Measurements from ENCODE around the gene ABCC6.
"Not testable (repeated sequence)": the region's sequence is repeated elsewhere in the genome, so short reads cannot be mapped to it uniquely, and the experiment has no call there.

The ABCC6 gene

DNA sequence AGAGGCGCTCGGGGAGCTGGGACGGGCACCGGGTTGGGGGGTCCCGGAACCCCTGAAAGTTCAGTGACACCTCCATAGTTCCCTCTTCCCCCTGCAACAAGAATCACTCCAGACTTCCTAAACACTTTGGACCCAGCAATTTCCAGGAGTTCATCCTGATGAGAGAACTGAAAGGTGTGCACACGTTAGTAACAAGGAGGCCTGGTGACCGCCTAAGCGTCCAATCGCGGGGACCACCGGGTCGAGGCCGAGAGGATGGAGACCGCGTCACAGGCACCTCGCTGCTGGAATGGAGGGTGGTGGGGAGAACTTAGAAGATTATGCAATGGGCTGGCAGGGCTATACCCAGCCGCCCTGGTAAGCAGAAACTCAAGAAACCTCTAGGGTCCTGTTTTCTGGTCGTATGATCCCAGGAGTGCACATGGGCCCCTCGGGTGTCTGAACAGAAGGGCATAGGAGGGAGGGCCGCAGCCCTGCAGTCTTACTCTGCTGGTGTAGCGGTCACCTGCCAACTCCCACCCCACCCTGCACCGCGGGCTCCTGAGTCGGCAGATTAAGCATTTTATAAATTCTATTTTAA lies 458 bp upstream of the ABCC6 start:
- not testable (repeated sequence) for DNase-seq (ENCODE audit: low spot score)

DNA sequence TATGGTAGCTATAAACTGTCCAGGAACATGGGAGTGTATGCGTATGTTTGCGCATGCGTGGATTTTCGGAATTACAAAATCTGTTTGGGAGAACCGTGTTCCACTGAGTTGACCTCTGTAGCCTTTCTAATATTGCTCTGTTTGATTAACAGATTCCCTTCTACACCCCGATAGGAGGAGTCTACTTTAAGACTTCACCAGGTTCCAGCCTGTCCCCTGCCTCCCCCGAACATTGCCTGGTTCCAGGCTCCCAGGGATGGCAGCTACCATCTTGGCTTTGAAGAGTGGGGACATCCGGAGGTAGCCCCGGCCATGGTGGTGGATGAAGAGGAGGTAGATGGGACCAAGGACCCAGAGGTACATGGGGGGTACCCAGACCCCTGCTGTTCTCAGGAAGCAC lies 1.9 kb downstream of the ABCC6 start:
- not testable (repeated sequence) for DNase-seq (ENCODE audit: low spot score)

DNA sequence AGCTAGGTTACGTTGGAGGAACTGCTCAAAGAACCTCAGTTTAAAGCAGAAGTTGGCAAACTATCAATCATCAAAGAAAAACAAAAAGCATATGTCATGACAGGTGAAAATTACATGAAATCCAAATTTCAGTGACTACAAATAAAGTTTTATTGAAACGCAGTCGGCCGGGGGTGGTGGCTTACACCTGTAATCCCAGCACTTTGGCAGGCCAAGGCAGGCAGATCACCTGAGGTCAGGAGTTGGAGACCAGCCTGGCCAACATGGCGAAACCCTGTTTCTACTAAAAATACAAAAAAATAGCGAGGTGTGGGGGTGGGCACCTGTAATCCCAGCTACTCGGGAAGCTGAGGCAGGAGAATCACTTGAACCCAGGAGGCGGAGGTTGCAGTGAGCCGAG lies 2.8 kb downstream of the ABCC6 start:
- not testable (repeated sequence) for DNase-seq (ENCODE audit: low spot score)

DNA sequence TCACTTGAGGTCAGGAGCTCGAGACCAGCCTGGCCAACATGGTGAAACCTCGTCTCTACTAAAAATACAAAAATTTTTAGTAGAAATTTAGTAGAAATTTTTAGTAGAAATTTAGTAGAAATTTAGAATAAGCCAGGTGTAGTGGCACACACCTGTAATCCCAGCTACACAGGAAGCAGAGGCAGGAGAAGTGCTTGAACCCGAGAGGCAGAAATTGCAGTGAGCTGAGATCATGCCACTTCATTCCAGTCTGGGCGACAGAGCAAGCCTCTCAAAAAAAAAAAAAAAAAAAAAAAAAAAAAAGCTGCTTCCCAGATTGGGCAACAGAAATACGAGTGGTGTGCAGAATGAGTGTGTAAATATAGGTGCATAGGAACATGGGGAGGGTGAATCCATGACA lies 4.5 kb downstream of the ABCC6 start:
- not testable (repeated sequence) for DNase-seq (ENCODE audit: low spot score)

DNA sequence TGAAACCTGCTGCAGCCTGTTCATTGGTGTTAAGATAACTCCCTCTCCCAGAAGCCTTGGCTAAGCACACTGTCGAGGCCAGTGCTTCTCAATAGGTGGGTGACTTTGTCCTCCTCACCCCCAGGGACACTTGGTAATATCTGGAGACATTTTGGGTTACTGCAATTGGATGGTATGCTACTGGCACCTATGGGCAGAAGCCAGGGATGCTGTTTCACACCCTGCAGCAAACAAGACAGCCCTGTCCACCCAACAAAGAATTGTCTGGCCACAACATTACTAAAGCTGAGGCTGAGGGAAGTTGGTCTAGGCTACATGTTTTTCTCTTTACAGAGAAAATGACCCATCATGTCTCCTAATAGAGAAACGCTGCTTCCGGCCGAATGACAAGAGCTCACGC lies 4.9 kb downstream of the ABCC6 start:
- not testable (repeated sequence) for DNase-seq (ENCODE audit: low spot score)

DNA sequence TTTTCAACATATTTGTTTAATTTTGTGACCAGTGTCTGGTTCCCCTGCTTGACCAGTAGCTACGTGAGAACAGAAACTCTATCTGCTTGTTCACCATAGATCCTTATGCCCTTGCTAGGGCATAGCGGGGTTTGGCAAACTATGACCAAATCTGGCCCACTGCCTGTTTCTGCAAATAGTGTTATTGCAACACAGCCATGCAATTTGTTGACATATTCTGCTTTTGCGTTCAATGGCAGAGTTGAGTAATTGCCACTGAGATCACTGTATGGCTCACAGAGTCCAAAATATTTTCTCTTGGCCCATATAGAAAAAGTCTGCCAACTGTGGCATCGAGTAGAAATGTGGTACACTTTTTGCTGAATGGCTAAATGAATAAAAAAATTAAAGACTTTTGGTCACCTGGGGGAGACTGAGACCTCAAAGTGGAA lies 9.4 kb downstream of the ABCC6 start:
- DNase-seq (ENCODE audit: low spot score): not testable (repeated sequence)

DNA sequence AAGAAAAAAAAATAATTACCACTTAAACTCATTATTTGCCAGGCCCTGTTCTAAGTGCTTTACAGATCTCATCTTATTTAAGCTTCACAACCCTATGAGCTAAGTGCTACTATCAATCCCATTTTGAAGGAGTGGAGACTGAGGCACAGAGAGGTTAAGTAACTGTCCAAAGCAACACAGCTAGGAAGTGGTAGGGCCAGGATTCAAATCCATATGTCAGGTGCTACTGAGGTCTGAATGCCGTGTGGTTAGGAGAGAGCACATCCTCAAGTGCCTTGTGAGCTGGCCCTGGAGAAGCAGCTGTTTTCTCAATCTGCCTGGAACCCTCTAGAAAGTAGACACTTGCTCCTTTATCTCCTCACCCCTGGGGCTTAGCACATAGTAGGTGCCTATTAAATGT lies 11.9 kb downstream of the ABCC6 start:
- not testable (repeated sequence) for DNase-seq (ENCODE audit: low spot score)

DNA sequence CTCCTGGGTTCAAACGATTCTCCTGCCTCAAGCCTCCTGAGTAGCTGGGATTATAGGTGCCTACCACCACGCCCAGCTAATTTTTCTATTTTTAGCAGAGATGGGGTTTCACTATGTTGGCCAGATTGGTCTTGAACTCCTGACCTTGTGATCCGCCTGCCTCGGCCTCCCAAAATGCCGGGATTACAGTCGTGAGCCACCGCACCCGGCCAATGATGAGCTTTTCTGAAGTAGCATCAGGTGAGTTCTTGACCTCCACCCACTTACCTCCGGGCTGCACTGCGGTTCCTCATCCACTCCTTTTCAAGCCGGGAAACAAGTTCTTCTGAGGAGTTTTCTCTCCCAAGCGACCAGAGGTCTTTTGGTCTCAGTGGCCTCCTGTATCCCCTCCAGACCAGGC lies 14.8 kb downstream of the ABCC6 start:
- DNase-seq (ENCODE audit: low spot score): not testable (repeated sequence)

DNA sequence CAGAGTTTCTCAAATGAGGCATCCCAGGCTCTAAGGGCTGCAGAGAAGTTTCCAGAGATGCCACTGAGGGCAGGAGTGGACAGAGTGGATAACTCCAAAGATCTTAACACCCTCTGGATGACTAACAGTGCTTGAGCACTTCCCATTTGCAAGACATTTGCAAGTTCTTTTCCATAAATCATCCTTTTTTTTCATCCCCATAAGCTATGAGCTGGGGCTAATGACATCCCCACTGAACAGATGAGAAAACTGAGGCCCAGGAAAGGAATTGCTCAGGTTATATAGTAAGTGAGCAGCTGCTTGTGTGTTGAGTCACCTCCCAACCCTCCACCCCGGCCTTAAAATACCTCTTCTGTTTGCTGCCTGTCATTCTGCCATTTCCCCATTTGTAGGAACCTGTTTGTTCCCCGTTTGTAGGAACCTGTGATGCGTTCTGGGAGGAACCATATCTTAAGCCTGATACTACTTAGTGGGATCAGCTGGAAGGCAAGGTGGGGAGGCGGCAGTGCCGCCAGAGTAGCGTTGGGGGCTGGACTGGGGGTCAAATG lies 15.4 kb downstream of the ABCC6 start:
- not testable (repeated sequence) for DNase-seq (ENCODE audit: low spot score)

DNA sequence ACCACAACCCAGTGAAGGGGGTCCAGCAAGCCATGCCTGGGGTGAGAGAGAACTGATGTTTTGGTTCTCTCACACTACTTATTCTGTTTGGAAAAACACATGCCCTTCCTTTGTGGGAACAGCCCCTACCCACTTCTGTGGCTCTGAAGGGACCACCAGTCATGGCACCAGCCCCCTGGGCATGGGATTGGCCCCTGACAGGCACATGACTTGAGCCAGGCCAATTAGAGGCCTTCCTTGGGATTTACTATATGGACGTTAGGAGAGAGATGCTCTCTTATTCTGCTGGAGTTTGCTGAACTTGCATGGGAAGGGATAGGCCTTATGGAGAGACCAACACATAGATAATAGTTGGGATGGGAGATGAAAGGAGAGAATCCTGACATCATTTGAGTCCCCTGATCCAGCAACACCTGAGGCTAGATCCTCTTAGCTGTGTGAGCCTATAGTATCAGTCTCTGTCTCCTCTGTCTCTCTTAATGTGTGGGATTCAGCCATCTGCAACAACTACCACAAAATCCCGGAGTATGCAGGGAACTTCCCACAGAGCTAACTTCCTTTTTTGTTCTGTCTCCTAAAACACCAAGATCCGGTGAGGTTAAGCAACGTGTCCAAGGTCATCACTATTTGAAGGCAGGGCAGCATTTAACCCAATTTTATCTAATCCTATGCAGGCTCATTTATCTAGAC lies 16.1 kb downstream of the ABCC6 start:
- DNase-seq (ENCODE audit: low spot score): not testable (repeated sequence)

DNA sequence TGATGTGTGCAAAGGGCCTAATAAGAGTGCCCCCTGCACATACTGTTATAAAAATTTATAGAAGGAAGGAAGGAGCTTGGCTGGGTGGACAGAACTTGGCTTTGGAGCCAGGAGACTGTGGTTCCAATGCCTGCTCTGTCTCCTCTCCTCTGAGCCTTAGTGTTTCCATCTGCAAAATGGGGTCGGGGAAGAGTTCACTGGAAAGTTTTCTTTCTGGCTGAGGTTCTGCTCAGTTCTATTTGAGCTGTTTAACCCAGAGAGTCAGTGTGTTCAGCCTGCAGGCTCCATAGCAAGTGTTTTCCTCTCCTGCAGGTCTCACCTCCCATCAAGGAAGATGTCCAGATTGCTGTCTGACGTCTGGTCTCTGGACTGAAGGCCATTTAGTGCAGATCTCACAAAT lies 17.4 kb downstream of the ABCC6 start:
- not testable (repeated sequence) for DNase-seq (ENCODE audit: low spot score)

DNA sequence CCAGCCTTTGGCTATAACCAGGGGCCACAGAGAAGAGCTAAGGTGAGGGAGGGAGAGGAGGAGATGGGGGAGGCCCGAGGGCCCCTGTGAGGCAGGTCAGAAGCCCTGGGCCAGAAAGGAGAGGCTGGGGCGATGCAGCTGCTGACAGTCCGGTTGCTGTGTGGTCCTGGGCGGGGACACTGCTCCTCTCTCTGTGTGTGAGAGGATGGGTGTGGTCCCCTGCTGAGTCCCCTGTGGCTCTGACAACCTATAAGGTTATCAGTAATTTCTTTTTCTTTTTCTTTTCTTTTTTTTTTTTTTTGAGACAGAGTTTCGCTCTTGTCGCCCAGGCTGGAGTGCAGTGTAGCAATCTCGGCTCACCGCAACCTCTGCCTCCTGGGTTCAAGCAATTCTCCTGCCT lies 18.7 kb downstream of the ABCC6 start:
- DNase-seq (ENCODE audit: low spot score): not testable (repeated sequence)

DNA sequence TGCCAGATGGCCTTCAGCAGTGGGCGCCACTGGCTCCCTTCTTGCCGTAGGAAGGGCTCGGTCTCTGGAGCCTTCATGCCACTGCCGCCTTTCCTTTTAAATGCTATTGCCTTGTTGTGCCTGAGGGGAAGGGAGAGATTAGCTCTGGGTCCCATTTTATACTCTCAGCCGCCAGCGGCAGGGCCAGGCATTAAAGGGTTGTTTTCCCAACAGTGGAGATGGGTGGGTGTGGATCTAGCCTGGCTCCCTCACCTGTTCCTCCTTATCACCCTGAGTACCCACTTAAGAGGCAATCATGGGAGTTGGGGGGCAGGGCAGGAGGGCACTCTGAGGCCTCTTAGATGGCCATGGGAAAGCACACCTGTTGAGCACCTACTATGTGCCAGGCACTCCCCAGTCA lies 19.8 kb downstream of the ABCC6 start:
- not testable (repeated sequence) for DNase-seq (ENCODE audit: low spot score)

DNA sequence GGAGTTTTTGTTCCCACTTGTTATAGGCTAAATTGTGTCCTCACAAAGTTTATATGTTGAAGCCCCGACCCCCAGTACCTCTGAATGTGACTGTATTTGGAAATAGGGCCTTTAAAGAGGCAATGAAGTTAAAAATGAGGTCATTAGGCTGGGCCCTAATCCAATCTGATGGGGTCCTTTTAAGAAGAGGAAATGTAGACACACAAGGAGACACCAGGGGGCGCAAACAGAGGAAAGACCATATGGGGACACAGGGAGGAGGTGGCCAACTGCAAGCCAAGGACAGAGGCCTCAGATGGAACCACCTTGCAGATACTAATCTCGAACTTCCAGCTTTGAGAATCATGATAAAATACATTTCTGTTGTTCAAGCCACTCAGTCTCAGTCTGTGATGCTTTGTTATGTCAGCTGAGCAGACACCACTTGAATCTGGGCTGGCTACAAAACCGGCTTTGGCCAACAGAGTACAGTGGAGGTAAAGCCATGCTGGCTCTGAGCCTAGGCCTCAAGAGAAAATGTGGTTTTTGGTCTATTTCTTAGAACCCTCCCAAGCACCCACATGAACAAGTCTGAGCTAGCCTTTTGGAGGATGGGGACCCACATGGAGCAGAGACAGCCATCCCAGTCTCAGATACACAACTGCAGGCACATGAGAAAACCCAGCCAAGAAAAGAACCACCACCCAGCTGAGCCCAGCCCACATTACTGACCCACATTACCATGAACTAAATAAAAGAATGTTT lies 20.7 kb downstream of the ABCC6 start:
- DNase-seq (ENCODE audit: low spot score): not testable (repeated sequence)

DNA sequence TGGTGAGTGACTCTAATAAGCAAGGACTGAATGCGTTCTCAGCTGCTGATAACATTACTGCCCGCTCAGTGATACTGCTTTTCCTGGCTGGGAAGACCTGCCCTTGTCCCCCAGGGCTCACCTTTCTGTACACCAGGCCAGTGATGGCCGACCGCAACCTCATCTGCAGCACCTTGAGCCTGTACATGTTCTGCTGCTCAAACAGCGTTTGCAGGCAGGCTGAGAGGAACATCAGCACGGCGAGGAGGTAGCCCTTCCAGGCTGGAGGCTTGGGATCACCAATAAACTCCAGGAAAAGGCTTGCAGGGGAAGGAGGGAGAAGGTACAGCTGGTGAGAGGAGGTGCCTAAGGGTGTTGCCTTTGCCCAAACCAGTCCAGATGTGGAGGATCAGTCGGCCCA lies 21.4 kb downstream of the ABCC6 start:
- DNase-seq (ENCODE audit: low spot score): not testable (repeated sequence)

DNA sequence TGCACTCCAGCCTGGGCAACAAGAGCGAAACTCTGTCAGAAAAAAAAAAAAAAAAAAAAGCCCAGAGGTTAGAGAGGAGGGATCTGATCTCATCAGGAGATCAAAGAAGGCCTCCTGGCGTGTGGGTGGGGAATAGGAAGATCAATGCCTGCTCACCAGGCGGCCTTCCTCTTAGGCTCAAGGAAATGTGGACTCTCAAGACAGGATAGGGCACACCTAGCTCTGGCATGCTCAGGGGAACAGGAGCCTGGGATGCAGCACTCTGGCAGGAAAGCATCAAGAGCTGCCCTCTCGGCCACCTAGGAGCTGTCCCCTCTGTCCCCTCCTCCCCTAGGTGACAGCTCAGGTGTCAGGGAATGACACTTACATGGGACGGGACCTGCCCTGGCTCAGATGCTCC lies 22.9 kb downstream of the ABCC6 start:
- not testable (repeated sequence) for DNase-seq (ENCODE audit: low spot score)

DNA sequence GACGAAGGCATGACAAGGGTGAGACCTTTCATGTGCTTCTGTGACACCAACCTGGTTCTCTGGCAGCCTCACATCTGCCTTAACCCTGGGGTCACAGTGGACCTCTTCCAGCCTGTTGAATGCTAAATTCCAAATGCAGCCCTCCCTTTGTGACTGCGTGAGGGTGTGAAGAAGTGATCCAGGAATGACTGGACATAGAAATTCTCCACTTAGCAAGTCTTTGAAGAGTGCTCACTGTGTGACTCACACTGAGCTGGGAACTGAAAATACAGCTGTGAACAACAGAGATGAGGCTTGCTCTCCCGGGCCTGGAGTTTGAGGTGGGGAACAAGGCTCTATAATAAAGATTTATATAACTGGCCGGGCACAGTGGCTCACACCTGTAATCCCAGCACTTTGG lies 23.9 kb downstream of the ABCC6 start:
- DNase-seq (ENCODE audit: low spot score): not testable (repeated sequence)

DNA sequence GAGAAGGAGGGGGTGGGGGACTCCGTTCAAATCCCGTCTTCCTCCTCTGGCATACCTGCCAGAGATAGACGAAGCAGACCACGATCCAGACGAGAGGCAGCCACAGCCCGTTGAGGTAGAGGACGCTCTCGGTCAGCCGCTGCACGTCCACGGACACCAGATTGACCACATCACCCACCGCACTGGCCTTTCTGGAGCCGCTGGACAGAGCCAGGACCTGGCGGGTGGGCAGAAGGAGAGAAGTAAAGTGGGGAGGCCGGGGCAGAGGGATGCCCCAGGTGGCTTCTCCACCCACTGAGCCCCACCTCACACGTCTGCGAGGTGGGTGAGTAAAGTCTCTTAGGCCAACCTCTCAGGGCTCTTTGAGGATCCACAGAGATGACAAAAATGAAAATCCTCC lies 25.3 kb downstream of the ABCC6 start:
- no peak for DNase-seq (ENCODE audit: low spot score)

DNA sequence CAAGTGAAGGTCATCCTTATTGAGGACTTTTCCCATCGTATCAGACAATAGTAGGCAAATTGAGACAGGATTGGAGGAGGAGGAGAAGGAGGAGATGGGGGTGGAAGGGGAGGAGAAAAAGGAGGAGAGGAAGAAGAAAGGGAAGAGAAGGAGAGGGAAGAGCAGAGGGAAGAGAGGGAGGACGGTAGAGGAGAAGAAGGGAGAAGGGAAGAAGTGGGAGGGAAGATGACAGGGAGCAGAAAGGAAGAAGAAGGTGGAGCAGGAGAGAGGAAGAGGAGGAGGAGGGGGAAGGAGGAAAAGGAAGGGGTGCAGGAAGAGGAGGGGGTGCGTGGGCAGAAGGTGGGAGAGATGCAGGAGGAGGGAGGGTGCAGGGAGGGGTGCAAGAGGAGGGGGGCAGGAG lies 26.0 kb downstream of the ABCC6 start:
- DNase-seq (ENCODE audit: low spot score): no peak

DNA sequence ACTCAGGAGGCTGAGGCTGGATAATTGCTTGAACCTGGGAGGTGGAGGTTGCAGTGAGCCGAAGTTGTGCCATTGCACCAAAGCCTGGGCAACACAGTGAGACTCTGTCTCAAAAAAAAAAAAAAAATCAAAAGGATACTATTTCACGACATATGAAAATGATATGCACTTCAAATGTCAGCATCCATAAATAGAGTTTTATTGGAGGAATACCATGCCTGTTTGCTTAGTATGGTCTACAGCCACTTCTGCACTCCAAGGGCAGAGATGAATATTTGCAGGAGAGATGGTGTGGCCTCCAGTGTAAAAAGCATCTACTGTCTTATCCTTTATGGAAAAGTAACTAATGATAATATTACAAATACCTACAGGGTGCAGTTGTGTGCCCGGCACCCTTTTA lies 27.2 kb downstream of the ABCC6 start:
- no peak for DNase-seq (ENCODE audit: low spot score)

DNA sequence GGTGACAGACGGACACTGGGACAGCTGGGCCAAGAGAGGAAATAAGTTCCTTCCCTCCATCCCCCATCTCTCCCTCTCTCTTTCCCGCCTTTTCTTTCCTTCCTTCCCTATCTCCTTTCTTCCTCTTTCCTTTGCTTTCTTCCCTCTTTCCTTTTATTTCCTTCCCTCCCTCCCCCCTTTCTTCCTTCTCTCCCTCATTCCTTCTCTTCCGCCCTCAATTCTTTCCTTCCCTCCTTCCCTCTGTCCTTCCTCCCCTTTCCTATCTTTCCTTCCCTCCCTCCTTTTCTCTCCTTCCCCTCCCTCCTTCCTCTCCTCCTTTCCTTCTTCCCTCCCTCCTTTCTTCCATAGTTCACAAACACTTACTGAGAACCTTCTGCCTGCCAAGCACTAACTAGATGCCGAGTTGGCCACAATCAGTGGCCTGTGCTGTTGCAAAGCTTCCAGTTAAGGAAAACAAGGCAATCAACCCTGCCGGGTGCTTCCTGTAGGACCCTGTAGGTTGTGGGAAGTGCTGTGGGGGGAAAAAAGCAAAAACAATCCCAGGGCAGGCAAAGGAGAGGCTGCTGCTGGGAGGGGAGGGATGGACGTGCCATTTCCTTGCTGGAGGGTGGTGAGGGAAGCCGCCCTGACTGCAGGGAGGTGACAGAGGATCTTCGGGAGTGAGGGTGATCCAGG lies 31.7 kb downstream of the ABCC6 start:
- DNase-seq (ENCODE audit: low spot score): no peak

DNA sequence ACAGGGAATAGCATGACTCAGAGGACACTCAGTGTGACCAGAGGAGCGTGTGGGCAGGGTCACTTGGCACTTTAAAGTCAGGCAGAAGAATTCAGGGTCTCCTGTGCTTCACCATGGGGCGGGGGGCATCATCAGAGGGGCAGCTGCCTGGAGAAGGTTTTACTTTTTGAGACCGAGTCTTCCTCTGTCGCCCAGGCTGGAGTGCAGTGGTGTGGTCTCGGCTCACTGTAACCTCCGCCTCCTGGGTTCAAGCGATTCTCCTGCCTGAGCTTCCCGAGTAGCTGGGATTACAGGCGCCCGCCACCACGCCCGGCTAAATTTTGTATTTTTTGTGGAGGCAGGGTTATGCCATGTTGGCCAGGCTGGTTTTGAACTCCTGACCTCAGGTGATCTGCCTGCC lies 32.3 kb downstream of the ABCC6 start:
- DNase-seq (ENCODE audit: low spot score): not testable (repeated sequence)

Measured in left forelimb (tissue), 1 donor.